ENCODE results near the gene MAFF.
"Not testable (repeated sequence)": the region's sequence is repeated elsewhere in the genome, so short reads cannot be mapped to it uniquely, and the experiment has no call there.

The MAFF gene

DNA sequence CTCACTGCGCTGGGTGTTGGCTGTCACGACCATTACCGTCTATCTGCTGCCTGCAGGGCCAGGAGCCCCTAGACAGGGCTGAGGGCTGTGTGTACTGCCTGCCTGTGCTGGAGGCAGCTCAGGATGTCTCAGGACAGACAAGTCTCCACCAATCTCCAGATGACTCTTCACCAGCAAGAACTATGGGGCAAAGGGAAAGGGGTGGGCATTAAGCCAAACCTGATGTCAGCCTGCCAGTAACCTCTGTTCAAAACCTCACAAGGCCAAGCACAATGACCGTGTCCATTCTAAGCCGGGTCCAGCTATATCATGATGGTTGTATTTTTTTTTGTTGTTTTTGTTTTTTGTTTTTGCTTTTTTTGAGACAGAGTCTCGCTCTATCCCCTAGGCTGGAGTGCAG is 31.6 kb downstream of the MAFF start:
- DNase-seq = no peak
- Histone ChIP-seq H3K4me1 (ENCODE audit: control insufficient read depth, insufficient read depth, low read depth, low read length) (peaks cover 11% of the 10 kb centered on the region), H2BK5ac (ENCODE audit: low read depth, low read length, poor library complexity, severe bottlenecking) (no peak overlapping the region), H2BK120ac (ENCODE audit: low read depth, low read length) (no peak overlapping the region), H3K4me3 (ENCODE audit: insufficient read depth in 1 of 2, low read depth in 1 of 2, low read length in 2 of 2) (no peak overlapping the region), H3K14ac (ENCODE audit: low read length in 2 of 2) (no peak overlapping the region), H3K27ac (ENCODE audit: low read length, poor library complexity, severe bottlenecking) (no peak overlapping the region), H3K9me3 (ENCODE audit: control insufficient read depth, low read length) (no peaks in the 10 kb centered on the region), H4K91ac (ENCODE audit: low read length) (no peak overlapping the region), H4K8ac (ENCODE audit: low read length) (no peak overlapping the region), H3K79me1 (replicated peaks; ENCODE audit: low read length, poor library complexity, severe bottlenecking) (peaks cover 58% of the 10 kb centered on the region), H3K23ac (ENCODE audit: low read length in 2 of 2) (no peak overlapping the region), H3K27me3 (ENCODE audit: control insufficient read depth in 1 of 2, insufficient read depth in 1 of 2, low read length in 2 of 2) (no peaks in the 10 kb centered on the region), H3K4ac (ENCODE audit: low read depth in 1 of 2, low read length in 2 of 2) (no peak overlapping the region), H2AK5ac (ENCODE audit: low read length, severe bottlenecking) (no peak overlapping the region), H3K36me3 (ENCODE audit: control insufficient read depth in 1 of 2, insufficient read depth in 2 of 2, low read depth in 1 of 2, low read length in 2 of 2) (peaks cover 76 to 84% of the 10 kb centered on the region in 2 experiments), H3K9ac (ENCODE audit: low read length) (no peak overlapping the region), H2AFZ (ENCODE audit: low read depth, low read length) (no peak overlapping the region), H3K4me2 (ENCODE audit: low read length, poor library complexity, severe bottlenecking) (no peak overlapping the region), H3K18ac (ENCODE audit: low read depth in 1 of 2, low read length in 2 of 2) (no peak overlapping the region), H2BK15ac (ENCODE audit: low read depth, poor library complexity, severe bottlenecking) (no peak overlapping the region), H2BK12ac (ENCODE audit: low read length in 2 of 2) (no peak overlapping the region)
- WGBS = 93% methylated on average over 5 of the region's 6 CpGs

GRCh38 chr22:38233856-38234255 is 32.1 kb downstream of the MAFF start:
- H3K23ac ChIP-seq (ENCODE audit: low read length in 2 of 2); H3K4ac ChIP-seq (ENCODE audit: low read depth in 1 of 2, low read length in 2 of 2); H2AFZ ChIP-seq (ENCODE audit: low read depth, low read length); H3K9ac ChIP-seq (ENCODE audit: low read length); H4K91ac ChIP-seq (ENCODE audit: low read length); H4K8ac ChIP-seq (ENCODE audit: low read length); H2BK120ac ChIP-seq (ENCODE audit: low read depth, low read length); H3K4me3 ChIP-seq (ENCODE audit: insufficient read depth in 1 of 2, low read depth in 1 of 2, low read length in 2 of 2); H2BK15ac ChIP-seq (ENCODE audit: low read depth, poor library complexity, severe bottlenecking); H2BK12ac ChIP-seq (ENCODE audit: low read length in 2 of 2); H3K9me3 ChIP-seq (ENCODE audit: control insufficient read depth, low read length); DNase-seq; H2AK5ac ChIP-seq (ENCODE audit: low read length, severe bottlenecking); H3K14ac ChIP-seq (ENCODE audit: low read length in 2 of 2); H3K4me2 ChIP-seq (ENCODE audit: low read length, poor library complexity, severe bottlenecking); H3K27me3 ChIP-seq (ENCODE audit: control insufficient read depth in 1 of 2, insufficient read depth in 1 of 2, low read length in 2 of 2); H2BK5ac ChIP-seq (ENCODE audit: low read depth, low read length, poor library complexity, severe bottlenecking); H3K27ac ChIP-seq (ENCODE audit: low read length, poor library complexity, severe bottlenecking); H3K18ac ChIP-seq (ENCODE audit: low read depth in 1 of 2, low read length in 2 of 2): not testable (repeated sequence)
- H3K36me3 ChIP-seq (ENCODE audit: control insufficient read depth in 1 of 2, insufficient read depth in 2 of 2, low read depth in 1 of 2, low read length in 2 of 2) = peaks cover 76 to 83% of the 10 kb centered on the region in 2 experiments
- peaks cover 60% of the 10 kb centered on the region for H3K79me1 ChIP-seq (replicated peaks; ENCODE audit: low read length, poor library complexity, severe bottlenecking)
- H3K4me1 ChIP-seq (ENCODE audit: control insufficient read depth, insufficient read depth, low read depth, low read length) = peaks cover 11% of the 10 kb centered on the region
- 96% methylated on average over 10 of the region's 10 CpGs for WGBS

- Histone ChIP-seq H3K79me1 (replicated peaks; ENCODE audit: low read length, poor library complexity, severe bottlenecking) (peaks cover 64% of the 10 kb centered on the region), H3K4ac (ENCODE audit: low read depth in 1 of 2, low read length in 2 of 2) (no peak overlapping the region), H3K4me1 (ENCODE audit: control insufficient read depth, insufficient read depth, low read depth, low read length) (peaks cover 15% of the 10 kb centered on the region), H2BK120ac (ENCODE audit: low read depth, low read length) (no peak overlapping the region), H3K9me3 (ENCODE audit: control insufficient read depth, low read length) (no peaks in the 10 kb centered on the region), H3K36me3 (ENCODE audit: control insufficient read depth in 1 of 2, insufficient read depth in 2 of 2, low read depth in 1 of 2, low read length in 2 of 2) (peaks cover 72 to 76% of the 10 kb centered on the region in 2 experiments), H3K18ac (ENCODE audit: low read depth in 1 of 2, low read length in 2 of 2) (no peak overlapping the region), H4K91ac (ENCODE audit: low read length) (no peak overlapping the region), H2AFZ (ENCODE audit: low read depth, low read length) (no peak overlapping the region), H2AK5ac (ENCODE audit: low read length, severe bottlenecking) (no peak overlapping the region), H3K23ac (ENCODE audit: low read length in 2 of 2) (no peak overlapping the region), H2BK5ac (ENCODE audit: low read depth, low read length, poor library complexity, severe bottlenecking) (no peak overlapping the region), H3K27ac (ENCODE audit: low read length, poor library complexity, severe bottlenecking) (no peak overlapping the region), H3K4me3 (ENCODE audit: insufficient read depth in 1 of 2, low read depth in 1 of 2, low read length in 2 of 2) (no peak overlapping the region), H3K14ac (ENCODE audit: low read length in 2 of 2) (no peak overlapping the region), H2BK15ac (ENCODE audit: low read depth, poor library complexity, severe bottlenecking) (peak overlapping the region; percentile 18), H2BK12ac (ENCODE audit: low read length in 2 of 2) (no peak overlapping the region), H4K8ac (ENCODE audit: low read length) (no peak overlapping the region), H3K4me2 (ENCODE audit: low read length, poor library complexity, severe bottlenecking) (no peak overlapping the region), H3K27me3 (ENCODE audit: control insufficient read depth in 1 of 2, insufficient read depth in 1 of 2, low read length in 2 of 2) (no peaks in the 10 kb centered on the region), H3K9ac (ENCODE audit: low read length) (no peak overlapping the region)
- 82% methylated on average over 14 of the region's 14 CpGs for WGBS
- DNase-seq = no peak
These were observed 33.6 kb downstream of the MAFF start for GRCh38 chr22:38235240-38235850.

DNA sequence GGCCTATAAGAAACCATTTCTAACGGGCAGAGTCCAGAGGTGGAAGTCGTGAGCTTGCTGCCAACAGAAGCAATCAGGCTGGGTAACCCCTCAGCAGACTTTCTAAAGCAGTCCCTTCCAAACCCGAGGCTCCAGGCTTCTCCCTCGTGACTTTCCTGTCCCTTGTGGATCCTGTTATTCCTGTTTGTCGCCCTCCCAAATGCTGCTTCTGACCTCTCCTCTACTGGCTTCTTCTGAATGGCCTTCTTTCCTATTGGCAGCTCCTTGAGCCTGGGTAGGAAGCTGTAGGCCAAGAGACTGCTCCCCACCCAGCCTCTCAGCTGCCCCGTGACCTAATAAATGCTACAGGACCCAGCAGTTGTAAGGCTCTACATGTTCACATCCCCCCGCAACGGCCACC is 35.0 kb downstream of the MAFF start:
- Histone ChIP-seq H3K4ac (ENCODE audit: low read depth in 1 of 2, low read length in 2 of 2) (no peak overlapping the region), H3K14ac (ENCODE audit: low read length in 2 of 2) (no peak overlapping the region), H3K4me1 (ENCODE audit: control insufficient read depth, insufficient read depth, low read depth, low read length) (peaks cover 16% of the 10 kb centered on the region), H3K27me3 (ENCODE audit: control insufficient read depth in 1 of 2, insufficient read depth in 1 of 2, low read length in 2 of 2) (no peaks in the 10 kb centered on the region), H2AFZ (ENCODE audit: low read depth, low read length) (no peak overlapping the region), H3K18ac (ENCODE audit: low read depth in 1 of 2, low read length in 2 of 2) (no peak overlapping the region), H2AK5ac (ENCODE audit: low read length, severe bottlenecking) (no peak overlapping the region), H2BK5ac (ENCODE audit: low read depth, low read length, poor library complexity, severe bottlenecking) (no peak overlapping the region), H3K79me1 (replicated peaks; ENCODE audit: low read length, poor library complexity, severe bottlenecking) (peaks cover 51% of the 10 kb centered on the region), H3K36me3 (ENCODE audit: control insufficient read depth in 1 of 2, insufficient read depth in 2 of 2, low read depth in 1 of 2, low read length in 2 of 2) (peaks cover 58 to 62% of the 10 kb centered on the region in 2 experiments), H3K23ac (ENCODE audit: low read length in 2 of 2) (no peak overlapping the region), H3K9me3 (ENCODE audit: control insufficient read depth, low read length) (no peaks in the 10 kb centered on the region), H2BK15ac (ENCODE audit: low read depth, poor library complexity, severe bottlenecking) (no peak overlapping the region), H2BK120ac (ENCODE audit: low read depth, low read length) (no peak overlapping the region), H4K91ac (ENCODE audit: low read length) (no peak overlapping the region), H3K27ac (ENCODE audit: low read length, poor library complexity, severe bottlenecking) (no peak overlapping the region), H4K8ac (ENCODE audit: low read length) (no peak overlapping the region), H3K9ac (ENCODE audit: low read length) (no peak overlapping the region), H2BK12ac (ENCODE audit: low read length in 2 of 2) (no peak overlapping the region), H3K4me2 (ENCODE audit: low read length, poor library complexity, severe bottlenecking) (no peak overlapping the region), H3K4me3 (ENCODE audit: insufficient read depth in 1 of 2, low read depth in 1 of 2, low read length in 2 of 2) (no peak overlapping the region)
- 93% methylated on average over 8 of the region's 8 CpGs for WGBS
- DNase-seq = no peak

All from mesenchymal stem cell (in vitro differentiated cells and primary cell).